ENCODE results near the gene IKZF3.
"Not testable (repeated sequence)": the region's sequence is repeated elsewhere in the genome, so short reads cannot be mapped to it uniquely, and the experiment has no call there.

The IKZF3 gene

GRCh38 chr17:39863918-39864746, at the start of gene IKZF3:
IKZF3 (minus strand) TSS chr17:39864312; CDS start chr17:39864126, 186 bp downstream.
- in situ Hi-C loops (cut with HindIII; ENCODE audit: low sequenced_read_pairs): no loop called here

GRCh38 chr17:39908789-39909352, 44.8 kb upstream of the IKZF3 start:
- in situ Hi-C loops (cut with HindIII; ENCODE audit: low sequenced_read_pairs): no loop called here

- in situ Hi-C loops (cut with HindIII; ENCODE audit: low sequenced_read_pairs): no loop called here
Observed at GRCh38 chr17:39904990-39905288, 40.8 kb upstream of the IKZF3 start.

DNA sequence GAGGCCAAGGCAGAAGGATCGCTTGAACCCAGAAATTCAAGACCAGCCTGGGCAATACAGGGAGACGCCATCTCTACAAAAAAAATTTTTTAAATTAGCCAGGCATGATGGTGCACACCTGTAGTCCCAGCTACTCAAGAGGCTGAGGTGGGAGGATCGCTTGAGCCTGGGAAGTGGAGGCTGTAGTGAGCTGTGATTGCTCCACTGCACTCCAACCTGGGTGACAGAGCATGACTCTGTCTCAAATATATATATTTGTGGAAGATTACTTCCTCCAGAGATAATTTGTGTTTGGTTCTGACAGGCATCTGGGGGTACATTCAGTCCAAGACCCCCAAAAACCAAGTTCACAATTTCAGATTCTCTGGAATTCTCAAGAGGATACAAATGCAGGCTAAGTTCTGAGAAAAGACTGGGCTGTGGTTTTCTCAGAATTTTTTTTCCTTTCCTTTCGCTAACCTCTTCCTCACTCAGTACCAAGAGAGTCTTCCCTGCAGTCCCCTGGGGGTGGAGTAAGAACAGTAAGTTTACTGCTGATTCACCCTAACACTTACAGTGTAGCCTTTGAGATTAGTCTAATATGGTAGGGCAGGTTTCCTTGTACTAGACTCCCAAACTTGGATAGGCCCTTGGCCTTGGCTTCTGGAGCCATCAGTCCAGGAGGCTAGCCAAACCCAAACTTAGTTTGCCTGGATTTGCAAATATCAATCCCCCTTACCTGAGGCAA, 39.2 kb upstream of the IKZF3 start:
- in situ Hi-C loops (cut with HindIII; ENCODE audit: low sequenced_read_pairs): no loop called here

- in situ Hi-C loops (cut with HindIII; ENCODE audit: low sequenced_read_pairs): not testable (repeated sequence)
Observed at GRCh38 chr17:39902027-39902426, 37.9 kb upstream of the IKZF3 start.

GRCh38 chr17:39899215-39899614, 35.1 kb upstream of the IKZF3 start:
- in situ Hi-C loops (cut with HindIII; ENCODE audit: low sequenced_read_pairs): no loop called here

DNA sequence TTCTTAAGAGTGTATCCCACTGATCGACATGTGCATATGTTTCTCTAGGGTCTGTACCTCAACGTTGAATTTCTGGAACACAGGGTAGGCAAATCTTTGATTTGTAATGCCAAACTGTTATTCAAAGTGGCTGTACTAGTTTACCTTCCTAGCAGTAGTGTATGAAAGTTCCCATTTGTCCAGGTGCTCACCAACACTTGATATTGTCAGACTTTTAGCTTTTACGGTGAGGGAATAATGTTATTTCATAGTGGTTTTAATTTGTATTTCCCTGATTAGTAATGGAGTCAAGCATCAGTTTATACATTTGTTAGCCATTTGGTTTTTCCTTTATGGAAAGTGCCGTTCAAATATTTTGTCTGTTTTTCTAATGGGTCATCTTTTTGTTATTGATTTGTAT, 34.0 kb upstream of the IKZF3 start:
- in situ Hi-C loops (cut with HindIII; ENCODE audit: low sequenced_read_pairs): no loop called here

DNA sequence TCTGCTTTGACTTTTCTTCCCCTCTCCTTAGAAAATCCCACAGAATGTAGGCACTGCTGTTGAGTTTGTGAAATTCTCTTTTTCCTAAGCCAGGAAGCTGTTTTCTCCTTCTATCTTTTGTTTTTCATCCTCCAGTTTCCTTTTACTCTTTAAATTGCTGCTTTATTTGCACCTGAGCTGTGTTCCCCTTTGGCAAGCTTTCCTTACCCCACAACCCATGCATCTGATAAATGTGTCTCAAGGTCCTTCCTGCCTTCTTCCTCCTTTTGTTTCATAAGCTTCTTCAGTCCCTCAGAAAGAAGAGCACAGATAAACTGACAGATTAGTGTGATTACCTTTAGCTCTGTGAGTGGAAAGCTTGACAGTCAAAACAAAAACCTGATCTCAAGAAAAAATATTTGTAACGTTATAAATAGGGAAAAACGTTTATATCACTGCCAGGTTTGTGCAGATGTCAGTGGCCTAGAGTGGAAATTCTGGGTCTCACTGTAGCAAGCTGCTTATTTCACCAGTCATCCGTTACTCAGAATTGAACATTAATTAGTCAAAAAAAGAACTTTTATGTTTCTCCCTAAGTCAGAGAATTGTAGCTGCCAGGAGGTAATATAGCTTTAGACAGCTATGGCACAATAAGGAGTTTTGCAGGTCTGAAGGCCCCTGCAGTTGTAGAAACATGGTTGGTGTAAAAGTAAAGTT, 30.7 kb upstream of the IKZF3 start:
- in situ Hi-C loops (cut with HindIII; ENCODE audit: low sequenced_read_pairs): no loop called here

- in situ Hi-C loops (cut with HindIII; ENCODE audit: low sequenced_read_pairs): no loop called here
Observed at GRCh38 chr17:39889200-39889599, 25.1 kb upstream of the IKZF3 start.

DNA sequence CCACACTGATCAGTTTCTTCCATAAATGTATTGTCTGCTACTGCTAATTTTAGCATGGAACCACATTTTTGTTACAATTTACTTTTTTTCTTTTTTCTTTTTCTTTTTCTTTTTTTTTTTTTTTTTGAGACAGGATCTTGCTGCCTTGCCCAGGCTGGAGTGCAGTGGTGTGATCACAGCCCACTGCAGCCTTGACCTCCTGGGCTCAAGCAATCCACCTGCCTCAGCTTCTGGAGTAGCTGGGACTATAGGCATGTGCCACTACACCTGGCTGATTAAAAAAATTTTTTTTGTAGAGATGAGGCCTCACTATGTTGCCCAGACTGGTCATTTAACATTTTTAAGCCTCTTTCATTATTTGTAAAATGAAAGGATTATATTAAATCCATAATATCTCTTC, 23.0 kb upstream of the IKZF3 start:
- in situ Hi-C loops (cut with HindIII; ENCODE audit: low sequenced_read_pairs): no loop called here

DNA sequence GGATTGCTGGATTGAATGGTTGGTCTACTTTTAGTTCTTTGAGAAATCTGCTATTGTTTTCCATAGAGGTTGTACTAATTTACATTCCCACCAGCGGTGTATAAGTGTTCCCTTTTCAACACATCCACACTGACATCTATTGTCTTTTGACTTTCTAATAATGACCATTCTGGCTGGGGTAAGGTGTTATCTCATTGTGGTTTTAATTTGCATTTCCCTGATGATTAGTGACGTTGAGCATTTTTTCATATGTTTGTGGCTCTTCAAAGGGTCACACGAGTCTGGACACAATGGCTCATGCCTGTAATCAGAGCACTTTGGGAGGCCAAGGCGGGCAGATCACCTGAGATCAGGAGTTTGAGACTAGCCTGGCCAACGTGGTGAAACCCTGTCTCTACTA, 22.0 kb upstream of the IKZF3 start:
- in situ Hi-C loops (cut with HindIII; ENCODE audit: low sequenced_read_pairs): not testable (repeated sequence)

- in situ Hi-C loops (cut with HindIII; ENCODE audit: low sequenced_read_pairs): no loop called here
Observed at GRCh38 chr17:39872751-39873150, 8.6 kb upstream of the IKZF3 start.

GRCh38 chr17:39871801-39872200, 7.7 kb upstream of the IKZF3 start:
- in situ Hi-C loops (cut with HindIII; ENCODE audit: low sequenced_read_pairs): no loop called here

DNA sequence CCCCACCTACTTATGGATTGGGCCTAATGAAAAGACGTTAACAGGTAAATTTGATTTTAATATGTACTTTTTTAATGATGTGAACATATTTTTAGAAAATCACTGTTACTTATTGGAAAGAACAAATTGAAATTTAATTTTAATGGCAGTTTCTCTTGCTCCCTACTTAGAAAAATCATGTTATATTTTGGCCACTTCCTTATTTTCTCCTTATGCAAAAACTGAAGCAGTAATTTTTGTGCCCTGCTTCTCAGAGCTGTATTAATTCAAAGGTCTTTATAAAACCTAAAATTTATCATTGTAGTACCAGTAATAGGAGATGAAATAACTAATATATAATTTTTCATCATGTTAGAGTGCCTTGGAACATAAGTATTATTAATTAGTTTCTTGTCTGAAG, 6.7 kb upstream of the IKZF3 start:
- in situ Hi-C loops (cut with HindIII; ENCODE audit: low sequenced_read_pairs): no loop called here

- in situ Hi-C loops (cut with HindIII; ENCODE audit: low sequenced_read_pairs): no loop called here
Observed at GRCh38 chr17:39868554-39868942, 4.4 kb upstream of the IKZF3 start.

GRCh38 chr17:39867880-39868553, 3.9 kb upstream of the IKZF3 start, which contains the start of gene ZPBP2:
ZPBP2 (plus strand) TSS chr17:39868202; CDS start chr17:39868355, 153 bp downstream.
- in situ Hi-C loops (cut with HindIII; ENCODE audit: low sequenced_read_pairs): no loop called here

- in situ Hi-C loops (cut with HindIII; ENCODE audit: low sequenced_read_pairs): no loop called here
Observed at GRCh38 chr17:39867084-39867879, 3.2 kb upstream of the IKZF3 start.

DNA sequence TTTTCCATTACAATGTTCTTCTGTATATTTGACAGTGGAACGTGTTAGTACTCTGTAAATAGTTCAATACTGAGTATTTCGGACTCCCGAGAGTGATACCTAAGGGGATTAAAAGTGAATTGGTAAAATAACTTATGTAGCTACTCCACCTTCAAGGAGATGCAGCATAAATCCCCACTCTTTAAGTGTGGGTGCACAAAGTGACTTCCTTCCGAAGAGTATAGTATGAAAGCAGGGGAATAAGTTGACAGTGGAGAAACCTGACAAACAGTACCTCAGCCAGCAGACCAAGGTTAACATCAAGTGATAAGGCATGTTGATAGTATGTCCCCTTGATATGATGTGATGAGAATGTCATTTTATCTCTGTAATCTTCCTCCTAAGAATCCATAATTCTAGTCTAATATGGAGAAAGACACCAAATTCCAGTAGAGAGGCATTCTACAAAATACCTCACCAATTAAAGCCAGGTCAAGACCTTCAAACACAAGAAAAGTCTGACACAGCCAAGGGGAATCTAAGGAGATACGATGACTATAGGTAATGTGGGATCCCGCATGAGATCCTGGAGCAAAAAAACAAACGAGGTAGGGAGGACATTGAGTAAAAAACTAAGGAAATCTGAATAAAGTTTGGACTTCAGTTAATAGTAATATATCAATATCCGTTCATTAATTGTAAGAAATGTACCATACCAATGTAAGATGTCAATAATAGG, 2.1 kb upstream of the IKZF3 start:
- in situ Hi-C loops (cut with HindIII; ENCODE audit: low sequenced_read_pairs): no loop called here

- in situ Hi-C loops (cut with HindIII; ENCODE audit: low sequenced_read_pairs): no loop called here
Observed at GRCh38 chr17:39863244-39863917, 731 bp downstream of the IKZF3 start.
